LNCAP (cell line): Measurements from ENCODE around the gene BBX.

Source experiments
- CTCF ChIP-seq: fragments of 450-650 bp; IDR thresholded peaks from 2 replicates; pipeline ENCODE4 v1.5.1; 2017; ENCODE audit warnings: mild to moderate bottlenecking

BBX gene

DNA sequence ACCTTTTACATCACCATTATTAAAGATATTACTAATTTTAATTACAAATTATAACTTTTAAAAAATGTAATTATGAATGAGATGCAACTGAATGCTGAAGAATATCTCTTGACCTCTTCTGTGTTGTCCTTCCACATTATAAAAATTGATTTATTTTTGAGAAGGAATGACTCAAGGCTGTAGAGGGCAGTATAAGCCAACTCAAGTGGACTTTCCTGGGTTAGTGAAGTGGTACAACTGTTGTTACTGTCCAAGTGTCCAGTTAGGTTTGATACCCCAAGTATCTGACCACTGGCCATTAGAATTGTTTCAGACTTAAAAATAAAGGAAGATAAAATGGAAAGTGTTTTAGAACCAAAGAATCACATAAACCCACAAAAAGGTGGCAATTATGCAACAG is 51.9 kb downstream of the BBX start:
- TF ChIP-seq CTCF = peak; percentile 63

GRCh38 chr3:107578091-107578490 is 55.3 kb downstream of the BBX start:
- no peak for TF ChIP-seq CTCF

- TF ChIP-seq CTCF = no peak
Observed at GRCh38 chr3:107578523-107578922, 55.8 kb downstream of the BBX start.

- TF ChIP-seq CTCF = no peak
Observed at GRCh38 chr3:107579371-107579770, 56.6 kb downstream of the BBX start.

DNA sequence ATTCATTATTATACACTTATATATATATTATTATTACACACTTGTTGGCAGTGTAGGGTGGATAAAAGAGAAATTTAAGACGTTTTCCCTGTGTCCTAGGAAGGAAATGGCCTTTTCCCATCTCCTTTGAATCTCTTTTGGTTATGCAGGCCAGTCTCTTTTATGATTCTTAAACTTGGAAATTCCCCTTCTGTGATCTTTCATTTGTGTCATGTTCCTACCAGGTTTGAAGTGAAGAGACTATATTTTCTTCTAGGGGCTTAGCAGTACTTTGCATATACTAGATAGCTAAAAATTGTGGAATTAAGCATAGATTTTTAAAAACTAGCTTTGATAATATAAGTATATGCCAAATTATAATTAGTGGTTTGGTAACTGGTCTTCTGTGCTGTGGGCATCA is 58.5 kb downstream of the BBX start:
- no peak for TF ChIP-seq CTCF

- TF ChIP-seq CTCF = no peak
Observed at GRCh38 chr3:107588217-107588616, 65.5 kb downstream of the BBX start.

DNA sequence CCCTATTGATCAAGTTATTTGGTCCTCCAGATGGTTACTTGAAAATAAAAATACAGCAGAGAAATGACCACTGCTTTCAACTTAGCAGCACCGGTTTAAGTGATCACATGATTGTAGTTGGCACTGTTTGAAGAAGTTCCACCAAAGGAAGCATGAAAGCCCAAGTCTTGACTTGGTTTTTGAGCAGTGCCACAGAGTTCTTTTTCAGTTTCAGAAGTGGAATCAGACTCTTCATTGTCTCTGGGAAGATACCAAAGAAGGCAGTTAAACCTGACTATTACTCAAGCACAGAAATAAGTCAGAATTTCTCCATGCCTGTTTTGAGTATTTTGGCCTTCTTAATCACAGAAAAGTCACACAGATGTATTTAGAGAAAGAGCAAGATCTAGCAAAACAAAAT is 66.7 kb downstream of the BBX start:
- TF ChIP-seq CTCF = no peak

GRCh38 chr3:107590786-107591185 is 68.0 kb downstream of the BBX start:
- no peak for TF ChIP-seq CTCF
